GM19438 (cell line): Measurements from ENCODE around the gene DGKQ.

ENCODE experiments used
- ATAC-seq: cut with Tn5 transposase; IDR thresholded peaks from one replicate; pipeline ENCODE4 v1.9.1; 2021; ENCODE audit warnings: low read depth; ENCODE audit not compliant: unreplicated experiment

Gene DGKQ

DNA sequence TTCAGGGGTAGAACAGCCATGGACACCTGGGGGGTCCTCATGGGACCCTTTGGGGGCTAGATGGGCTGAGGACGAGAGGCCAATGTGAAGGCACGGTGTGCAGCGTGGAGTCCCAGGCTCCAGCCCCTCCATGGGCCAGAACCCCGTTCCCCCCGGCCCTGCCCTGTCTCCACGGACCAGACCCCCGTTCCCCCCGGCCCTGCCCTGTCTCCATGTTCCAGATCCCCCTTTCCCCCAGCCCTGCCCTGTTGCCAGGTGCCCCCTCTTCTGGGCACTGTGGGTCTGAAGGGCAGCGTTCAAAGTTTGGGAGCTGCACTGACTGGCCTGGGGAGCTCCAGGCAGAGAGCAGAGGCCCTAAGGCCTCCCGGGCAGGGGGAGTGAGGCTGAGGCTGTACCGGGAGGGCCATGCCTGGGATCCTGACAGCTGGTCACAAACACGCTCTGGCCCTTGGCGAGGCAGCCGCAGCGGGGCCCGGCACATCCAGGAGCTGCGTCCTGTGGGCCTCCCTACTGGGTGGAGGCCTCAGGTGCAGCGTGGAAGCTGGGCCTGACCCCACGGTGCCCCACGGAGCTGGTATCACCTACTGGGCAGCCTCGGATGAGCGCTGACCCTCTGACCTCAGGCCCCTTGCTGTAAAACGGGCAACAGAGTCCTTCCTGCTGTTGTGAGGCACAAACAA lies 8.9 kb downstream of the DGKQ start:
- ATAC-seq, result no peak

DNA sequence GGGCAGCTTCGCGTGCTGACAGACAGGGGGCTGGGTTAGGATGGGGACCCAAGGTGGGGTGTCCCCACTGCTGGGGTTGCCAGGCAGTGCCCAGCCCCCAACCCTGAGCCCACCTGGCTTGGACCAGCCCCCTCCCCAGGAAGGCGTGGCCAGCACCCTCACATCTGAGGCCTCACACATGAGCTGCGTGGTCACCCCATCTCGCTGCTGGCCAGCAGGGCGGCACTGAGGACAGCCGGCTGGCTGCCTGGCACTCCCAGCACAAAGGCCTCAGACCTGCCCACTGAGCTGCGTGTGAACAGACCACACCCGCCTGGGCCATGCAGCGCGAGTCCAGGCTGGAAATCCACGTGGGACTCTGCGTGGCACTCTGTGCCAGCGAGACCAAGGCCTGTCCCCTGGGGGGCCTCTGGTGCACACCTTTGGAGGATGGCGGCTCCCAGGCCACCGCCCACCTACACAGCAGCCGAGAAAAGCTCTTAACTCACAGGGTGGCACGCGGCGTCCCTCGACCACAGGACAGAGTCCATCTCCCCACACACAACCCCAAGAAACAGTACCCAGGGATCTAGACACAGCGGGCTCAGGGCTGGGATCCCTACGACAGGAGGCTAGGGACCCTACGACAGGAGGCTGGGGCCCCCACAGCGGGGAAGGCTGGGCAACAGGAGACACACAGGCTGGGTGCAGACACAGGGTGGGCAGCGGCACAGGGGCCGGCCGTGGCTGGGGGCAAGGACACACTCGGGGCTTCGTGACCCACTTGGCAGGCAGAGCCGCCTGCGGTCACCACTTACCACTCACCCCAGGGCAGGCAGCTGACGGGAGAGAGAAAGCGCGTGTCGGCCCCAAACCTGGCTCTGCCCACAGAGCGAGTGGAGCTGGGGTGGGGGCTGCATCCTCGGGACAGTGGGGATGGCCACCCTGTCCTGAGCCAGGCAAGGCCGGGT lies 9.8 kb downstream of the DGKQ start:
- no peak for ATAC-seq

DNA sequence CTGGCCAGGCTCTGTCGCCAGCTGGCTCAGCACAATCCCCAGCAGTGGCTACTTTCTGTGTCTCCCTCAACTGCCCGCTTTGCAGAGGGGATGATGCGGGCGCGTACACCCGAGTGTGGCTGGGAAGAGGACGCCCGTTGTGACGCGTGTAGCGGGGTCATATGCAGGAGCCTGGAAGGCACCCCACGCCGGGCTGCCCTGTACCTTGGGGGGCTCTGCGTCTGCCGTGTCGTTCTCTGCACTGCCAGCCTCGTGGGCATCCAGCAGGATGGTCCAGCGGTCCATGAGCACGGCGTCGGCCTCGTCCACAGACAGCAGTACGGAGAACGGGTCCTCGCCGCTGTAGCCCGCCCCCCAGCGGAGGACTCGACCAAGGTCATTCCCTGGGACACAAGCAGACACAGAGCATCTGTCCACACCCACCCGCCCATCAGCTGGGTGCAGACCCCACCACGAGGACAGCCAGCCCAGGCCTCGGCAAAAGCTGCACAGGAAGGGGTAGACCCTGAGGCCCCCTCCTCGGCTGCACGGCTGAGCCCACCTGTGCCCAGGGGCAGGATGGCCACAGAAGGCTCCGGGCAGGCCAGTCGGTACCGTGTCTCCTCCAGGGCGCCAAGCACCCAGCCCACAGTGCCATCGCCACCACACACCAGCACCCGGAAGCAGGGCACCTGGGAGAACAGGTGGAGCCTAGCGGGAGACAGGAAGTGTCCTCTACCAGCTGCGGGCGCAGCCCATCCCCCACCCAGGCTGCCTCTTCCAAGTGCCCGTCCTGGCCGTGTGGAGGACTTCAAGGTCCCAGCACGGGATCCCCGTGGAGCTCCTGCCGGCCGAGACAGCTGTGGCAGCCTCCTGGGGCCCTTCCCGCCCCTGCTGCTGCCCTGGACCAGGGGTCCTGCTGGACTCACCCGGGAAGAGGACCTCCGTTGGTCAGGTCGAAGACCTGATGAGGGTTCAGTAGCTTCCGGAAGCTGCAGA lies 10.8 kb downstream of the DGKQ start:
- no peak for ATAC-seq

DNA sequence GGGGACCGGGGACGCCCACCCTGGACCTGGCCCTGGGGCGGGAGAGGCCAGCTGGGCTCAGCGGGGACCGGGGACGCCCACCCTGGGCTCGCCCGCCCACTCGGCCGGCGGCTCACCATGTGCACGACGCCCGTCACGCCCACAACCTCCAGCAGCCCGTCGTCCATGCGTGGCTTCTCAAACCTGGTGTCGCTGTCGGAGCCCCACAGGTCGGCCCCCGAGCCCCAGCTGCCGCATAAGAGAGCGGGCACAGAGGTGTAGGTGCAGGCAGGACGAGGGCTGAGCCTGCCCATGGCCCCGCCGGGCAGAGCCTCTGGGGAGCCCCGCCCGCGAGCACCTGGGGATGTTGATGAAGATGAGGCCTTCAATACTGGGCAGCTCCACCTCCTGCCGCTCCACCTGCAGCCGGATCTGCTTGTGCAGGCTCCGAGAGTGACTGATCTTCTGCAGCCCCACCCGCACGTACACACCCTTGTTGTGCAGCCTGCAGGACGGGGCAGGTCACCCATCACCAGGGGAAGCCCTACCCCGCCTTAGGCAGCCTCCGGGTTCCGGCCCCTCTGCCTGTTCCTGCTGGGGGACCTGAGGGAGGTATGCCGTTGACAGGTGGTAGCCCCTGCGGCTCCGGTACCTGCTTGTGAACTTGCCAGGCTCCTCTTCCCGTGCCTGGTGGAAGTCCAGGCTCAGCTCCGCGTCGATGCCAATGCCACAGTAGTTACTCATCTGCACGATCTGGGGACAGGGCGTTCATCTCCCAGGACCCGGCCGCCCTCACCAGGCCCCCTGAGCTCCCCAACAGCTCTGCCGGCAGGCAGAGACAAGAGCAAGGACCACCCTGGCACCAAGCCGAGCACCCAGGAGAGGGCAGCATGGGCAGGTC lies 11.8 kb downstream of the DGKQ start:
- ATAC-seq, result no peak

DNA sequence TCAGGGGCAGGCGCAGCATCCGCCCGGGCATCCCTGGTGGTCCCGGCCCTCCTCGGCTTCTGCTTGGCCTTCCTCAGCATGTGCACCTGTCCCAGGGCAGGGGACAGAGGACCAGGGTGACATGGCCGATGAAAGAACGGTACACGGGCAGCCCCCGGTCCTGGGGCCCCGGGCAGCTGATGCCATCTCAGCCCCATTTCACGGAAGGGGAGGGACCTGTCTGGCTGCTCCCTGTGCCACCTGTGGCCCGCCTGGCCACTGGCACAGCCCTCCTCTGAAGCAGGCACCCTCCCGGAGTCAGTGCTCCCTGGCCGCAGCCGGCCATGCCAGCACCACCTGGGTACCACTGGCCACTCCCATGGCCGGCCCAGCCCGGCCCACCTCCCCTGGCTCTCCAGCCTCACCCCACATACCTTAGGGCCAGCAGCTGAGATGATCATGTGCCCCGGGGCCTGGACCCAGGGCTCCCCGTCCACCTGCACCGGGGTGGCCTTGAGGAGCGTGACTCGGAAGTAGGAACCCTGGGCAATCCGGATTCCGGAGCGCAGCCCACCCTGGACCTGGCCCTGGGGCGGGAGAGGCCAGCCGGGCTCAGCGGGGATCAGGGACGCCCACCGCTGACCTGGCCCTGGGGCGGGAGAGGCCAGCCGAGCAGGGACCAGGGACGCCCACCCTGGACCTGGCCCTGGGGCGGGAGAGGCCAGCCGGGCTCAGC lies 12.6 kb downstream of the DGKQ start:
- ATAC-seq, result no peak

DNA sequence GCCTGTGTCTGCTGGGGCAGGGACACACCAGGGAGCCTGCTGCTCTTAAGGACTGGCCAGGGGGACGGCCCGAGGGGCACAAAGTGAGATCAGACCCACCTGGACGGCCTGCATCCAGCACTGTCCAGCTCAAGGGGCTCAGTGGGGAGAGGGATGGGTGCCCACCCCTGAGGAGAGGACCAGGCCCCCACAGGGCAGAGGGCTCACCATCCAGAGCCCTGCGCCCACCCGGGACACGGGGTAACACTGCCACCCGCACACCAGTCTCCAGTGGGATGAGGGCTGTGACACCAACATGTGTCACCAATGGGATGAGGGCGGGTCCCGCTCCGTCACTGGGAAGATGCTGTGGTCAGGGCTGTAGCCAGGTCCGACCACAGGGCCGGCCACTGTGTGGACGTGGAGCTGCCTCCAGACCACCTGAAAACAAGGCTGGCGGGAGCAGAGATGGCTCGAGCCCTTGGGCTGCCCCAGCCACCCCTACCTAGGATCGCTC lies 13.2 kb downstream of the DGKQ start:
- ATAC-seq, result no peak

DNA sequence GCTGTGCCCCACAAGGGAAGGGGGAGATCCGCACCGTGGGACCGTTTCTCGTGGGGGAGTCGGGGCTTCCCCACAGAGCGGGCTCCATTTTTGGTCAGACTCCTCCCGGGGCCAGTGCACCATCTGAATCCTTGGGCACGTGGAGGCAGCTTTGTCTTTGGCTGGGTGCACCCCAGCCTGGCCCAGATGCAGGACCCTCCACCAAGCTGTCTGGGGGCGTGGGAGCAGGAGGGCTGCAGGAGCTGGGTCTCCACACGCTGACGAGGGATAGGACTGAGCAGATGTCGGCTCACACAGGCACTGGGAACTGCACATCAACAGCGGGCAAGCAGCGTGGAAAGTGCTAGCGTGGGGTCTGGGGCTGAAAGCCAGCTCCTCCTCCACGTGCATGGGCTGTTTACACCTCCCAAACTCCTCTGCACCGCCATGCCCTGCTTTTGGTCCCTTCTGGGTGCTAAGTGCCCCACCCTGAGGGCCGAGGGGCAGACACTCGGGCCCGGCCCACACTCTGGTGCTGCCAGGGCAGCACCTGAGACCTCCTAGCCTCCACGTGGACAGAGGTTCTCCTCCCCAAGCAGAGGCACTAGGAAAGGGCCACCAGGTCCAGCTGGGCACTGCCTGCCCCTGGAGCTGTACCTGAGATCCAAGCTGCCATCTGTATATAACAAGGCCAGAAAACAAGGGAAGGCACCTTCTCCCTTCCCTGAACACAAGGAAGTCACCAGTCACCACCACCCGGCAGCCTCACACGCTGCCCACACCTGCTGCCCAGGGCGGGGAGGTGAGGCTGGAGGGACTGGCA lies 13.8 kb downstream of the DGKQ start:
- no peak for ATAC-seq

DNA sequence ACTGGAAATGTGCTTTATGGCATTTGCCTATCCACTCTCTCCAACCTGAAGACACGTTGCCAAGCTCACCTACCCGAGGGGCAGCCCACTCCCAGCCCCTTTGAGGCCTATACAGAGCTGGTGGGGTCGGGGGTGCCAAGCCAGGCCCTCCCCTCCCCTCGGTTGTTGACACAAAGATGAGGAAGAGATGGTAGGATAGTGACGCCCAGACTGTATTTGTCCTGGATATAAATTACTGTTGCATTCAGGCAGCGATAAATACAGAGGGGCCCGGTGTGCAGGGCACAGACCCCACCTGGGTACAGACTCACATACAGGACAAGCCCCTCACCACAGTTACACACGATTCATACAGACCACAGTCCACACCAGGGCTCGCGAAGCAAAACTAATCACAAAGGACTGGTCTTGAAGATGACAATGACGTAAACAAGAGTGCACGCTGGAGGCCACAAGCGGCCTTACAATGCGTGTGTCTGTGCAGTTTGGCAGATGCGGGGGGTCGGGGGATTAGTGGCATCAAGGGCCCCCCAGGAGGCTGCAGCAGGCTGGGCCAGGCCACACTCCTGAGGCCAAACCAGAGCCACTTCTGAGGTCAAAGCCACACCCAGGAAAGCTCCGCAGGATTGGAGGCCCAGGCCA lies 14.6 kb downstream of the DGKQ start:
- ATAC-seq, result no peak

DNA sequence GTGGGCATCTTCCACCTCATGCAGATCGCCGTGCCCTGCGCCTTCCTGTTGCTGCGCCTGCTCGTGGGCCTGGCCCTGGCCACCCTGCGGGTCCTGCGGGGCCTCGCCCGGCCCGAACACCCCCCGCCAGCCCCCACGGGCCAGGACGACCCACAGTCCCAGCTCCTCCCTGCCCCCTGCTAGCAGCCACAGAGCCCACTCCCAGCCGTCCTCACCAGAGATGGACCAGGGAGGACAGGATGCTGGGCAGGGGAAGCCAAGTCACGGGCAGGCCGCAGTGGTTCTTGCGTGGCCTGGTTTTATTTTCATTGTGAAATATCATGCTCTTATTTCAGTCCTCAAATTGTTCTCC lies 15.1 kb downstream of the DGKQ start:
- no peak for ATAC-seq

DNA sequence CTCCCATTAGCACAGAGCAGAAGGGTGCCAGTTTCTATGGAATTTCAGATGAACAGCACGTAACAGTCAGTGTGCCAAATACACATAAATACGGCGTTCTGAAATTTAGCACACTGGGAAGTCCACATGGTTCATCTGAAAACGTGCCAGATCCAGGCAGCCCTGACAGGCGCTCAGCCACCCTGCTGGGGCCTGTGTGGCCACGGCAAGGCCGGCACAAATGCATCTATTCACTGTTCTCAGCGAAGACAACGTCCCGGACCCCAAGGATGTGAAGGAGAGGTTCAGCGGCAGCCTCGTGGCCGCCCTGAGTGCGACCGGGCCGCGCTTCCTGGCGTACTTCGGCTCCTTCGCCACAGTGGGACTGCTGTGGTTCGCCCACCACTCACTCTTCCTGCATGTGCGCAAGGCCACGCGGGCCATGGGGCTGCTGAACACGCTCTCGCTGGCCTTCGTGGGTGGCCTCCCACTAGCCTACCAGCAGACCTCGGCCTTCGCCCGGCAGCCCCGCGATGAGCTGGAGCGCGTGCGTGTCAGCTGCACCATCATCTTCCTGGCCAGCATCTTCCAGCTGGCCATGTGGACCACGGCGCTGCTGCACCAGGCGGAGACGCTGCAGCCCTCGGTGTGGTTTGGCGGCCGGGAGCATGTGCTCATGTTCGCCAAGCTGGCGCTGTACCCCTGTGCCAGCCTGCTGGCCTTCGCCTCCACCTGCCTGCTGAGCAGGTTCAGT lies 15.6 kb downstream of the DGKQ start:
- ATAC-seq, result no peak

DNA sequence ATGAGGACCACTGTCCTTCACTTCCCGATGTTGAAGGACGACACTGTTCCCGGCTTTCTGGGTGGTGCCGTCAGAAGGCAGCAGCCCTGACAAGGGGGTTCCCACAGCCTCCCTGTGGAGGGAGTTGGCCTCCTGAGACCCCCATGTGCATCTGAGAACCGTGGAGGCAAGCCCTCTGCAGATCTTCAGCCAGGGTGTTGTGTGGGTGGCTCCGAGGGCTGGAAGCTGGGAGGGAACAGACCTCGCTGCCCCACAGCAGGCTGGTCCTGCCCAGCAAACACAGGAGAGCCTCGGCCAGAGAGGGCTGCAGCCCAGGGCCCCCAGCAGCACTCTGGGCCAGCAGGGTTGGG lies 16.2 kb downstream of the DGKQ start:
- ATAC-seq, result no peak

DNA sequence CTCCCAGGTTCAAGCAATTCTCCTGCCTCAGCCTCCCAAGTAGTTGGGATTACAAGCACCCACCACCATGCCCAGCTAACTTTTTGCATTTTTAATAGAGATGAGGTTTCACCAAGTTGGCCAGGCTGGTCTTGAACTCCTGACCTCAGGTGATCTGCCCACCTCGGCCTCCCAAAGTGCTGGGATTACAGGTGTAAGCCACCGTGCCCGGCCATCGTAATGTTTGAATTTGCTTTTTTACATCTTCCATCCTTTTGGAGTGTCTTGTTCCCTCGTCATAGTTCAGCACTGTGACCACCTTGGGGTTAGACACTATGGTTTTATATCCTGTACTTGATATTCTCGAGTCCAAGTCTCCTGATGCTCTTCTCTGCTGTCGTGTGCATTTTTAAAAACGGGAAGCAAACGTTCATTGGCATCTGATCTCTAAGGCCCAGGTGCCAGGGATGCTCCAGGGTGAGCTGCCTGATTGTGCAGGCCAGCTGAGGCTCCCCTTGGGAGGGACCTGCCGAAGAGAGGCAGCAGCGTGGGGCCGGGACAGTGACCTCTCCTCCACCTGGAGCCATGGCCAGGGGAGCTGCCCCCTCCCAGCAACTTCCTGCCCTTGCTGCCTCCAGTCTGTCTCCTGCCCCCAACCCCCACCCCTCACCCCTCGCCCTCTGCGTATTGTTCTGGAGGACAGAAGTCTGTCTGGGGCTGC lies 16.7 kb downstream of the DGKQ start:
- ATAC-seq, result no peak

DNA sequence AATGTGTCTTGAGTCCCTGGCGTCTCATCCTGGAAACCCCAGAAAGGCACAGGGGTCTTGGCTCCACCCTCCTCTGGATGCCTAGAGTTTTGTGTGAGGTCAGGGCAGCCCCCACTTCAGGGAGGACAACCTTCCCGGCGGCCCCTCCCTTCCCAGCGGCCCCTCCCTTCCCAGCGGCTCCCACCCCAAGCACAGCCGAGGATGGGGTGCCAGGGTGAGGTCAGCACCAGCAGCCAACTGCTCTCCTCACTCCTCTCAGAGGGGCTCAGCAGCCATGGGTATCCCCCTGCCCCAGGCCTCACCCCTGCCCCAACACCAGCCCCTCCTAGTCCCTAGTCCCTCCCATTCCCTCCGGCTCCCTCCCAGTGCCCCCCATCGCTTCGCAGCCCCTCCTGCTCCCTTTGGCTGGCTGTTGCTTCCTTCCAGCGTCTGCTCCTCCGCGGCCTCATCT lies 17.4 kb downstream of the DGKQ start:
- no peak for ATAC-seq

DNA sequence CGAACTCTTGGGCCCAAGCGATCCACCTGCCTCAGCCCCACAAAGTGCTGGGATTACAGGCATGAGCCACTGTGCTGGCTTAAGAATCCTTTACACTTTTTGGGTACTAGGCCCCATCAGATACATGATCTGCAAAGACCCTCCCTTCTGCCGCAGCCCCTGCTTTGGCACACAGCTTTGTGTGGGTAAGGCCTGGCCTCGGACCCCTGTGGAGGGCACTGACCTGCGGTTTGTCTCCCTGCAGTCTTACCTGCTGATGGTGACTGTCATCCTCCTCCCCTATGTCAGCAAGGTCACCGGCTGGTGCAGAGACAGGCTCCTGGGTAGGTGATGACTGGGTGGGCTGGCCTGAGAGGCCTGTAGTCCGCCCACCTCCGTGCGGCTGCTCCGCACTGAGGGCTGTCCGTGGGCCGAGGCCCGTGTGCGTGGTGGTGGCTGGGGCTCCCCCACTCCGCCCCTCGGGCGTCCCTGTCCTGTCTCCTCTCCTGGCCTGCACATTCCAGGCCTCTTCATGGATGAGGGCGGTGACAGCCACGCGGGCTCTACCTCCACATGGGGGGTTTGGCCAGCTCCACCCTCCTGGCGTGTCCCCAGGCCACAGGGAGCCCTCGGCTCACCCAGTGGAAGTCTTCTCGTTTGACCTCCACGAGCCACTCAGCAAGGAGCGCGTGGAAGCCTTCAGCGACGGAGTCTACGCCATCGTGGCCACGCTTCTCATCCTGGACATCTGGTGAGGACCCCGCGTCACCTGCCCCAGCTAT lies 18.0 kb downstream of the DGKQ start:
- ATAC-seq, result no peak

DNA sequence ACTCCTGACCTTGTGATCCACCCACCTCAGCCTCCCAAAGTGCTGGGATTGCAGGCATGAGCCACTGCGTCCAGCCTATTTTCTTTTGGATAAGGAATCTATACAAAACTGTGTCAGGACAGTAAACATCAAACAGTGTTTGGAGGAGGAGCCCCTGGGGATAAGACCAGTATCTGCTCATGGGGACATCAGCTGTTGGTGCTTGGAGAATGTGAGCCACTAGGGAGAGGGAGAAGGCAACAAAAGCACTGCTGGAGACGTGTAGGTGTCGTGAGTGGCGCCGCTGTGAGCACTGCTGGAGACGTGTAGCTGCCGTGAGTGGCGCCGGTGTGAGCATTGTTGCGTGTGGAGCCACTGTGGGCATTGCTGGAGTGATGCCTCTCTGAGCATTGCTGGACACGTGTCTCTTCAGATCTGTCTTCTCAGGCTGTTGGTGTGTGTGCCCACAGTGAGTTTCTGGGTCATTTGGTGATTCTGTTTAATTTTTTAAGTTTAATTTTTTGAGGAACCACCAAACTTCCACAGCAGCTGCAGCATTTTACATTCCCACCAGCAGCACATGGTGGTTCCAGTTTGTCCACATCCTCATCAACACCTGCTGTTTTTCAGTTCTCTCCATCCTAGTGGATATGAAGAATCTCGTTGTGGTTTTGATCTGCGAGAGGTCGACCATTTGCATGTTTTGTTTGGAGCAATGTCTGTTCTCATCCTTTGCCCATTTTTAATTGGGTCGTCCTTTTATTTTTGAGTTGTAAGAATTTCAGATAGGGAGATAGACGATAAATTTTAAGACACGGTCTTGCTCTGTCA lies 19.0 kb downstream of the DGKQ start:
- ATAC-seq, result no peak
